Erythroblast (primary cell): Measurements from ENCODE around the gene SIGLEC9.

Source experiments
- GATA1 ChIP-seq: IDR thresholded peaks from 2 replicates; pipeline ENCODE4 v1.6.1; 2011; ENCODE audit warnings: low read depth, mild to moderate bottlenecking, control low read depth, low read length, moderate library complexity
- POLR2A ChIP-seq: IDR thresholded peaks from 2 replicates; pipeline ENCODE4 v1.6.1; 2011; ENCODE audit warnings: mild to moderate bottlenecking, low read length

DNA sequence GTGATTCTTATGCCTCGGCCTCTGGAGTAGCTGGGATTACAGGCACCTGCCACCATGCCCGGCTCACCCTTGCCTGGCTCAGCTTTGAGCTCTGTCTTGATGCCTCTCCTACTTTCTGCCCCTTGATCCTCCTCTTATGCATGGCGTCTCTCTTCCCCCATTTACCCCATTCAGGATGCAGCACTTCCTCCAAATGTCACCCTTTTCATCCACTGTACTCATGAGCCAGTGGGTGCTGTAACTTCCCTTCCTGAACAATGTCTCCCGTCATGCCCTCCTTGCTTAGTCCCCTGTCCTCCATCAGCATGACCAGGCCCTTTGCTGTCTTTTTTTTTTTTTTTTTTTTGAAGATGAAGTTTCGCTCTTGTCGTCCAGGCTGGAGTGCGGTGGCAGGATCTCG lies 3.4 kb upstream of the SIGLEC9 start:
- TF ChIP-seq POLR2A (no peak), GATA1 (no peak)
